SK-N-SH treated with all-trans-retinoic acid at 6 μM for 48 hours (cell line): ENCODE measurements around the gene EEA1.

Experiments
- ARNTL ChIP-seq: fragments of 450-650 bp; formaldehyde crosslinking; IDR thresholded peaks from 2 replicates; pipeline ENCODE4 v1.5.0; 2020; ENCODE audit warnings: low read depth, mild to moderate bottlenecking, moderate library complexity, borderline replicate concordance
- CREB5 ChIP-seq: fragments of 250-450 bp; sonication (Bioruptor Pico); IDR thresholded peaks from 2 replicates; pipeline ENCODE4 v1.5.1; 2020; ENCODE audit warnings: low read depth, mild to moderate bottlenecking, moderate library complexity
- GLIS3 ChIP-seq: fragments of 250-450 bp; sonication (Bioruptor Pico); IDR thresholded peaks from 2 replicates; pipeline ENCODE4 v1.5.0; 2020; ENCODE audit warnings: mild to moderate bottlenecking, moderate library complexity
- PPARA ChIP-seq: fragments of 250-450 bp; sonication (Bioruptor Pico); IDR thresholded peaks from 2 replicates; pipeline ENCODE4 v1.5.0; 2020; ENCODE audit warnings: mild to moderate bottlenecking, borderline replicate concordance
- RARB ChIP-seq: fragments of 250-450 bp; sonication (Bioruptor Pico); IDR thresholded peaks from 2 replicates; pipeline ENCODE4 v1.8.0; 2021; ENCODE audit warnings: mild to moderate bottlenecking, moderate library complexity
- SNAI2 ChIP-seq: fragments of 250-450 bp; sonication (Bioruptor Pico); IDR thresholded peaks from 2 replicates; pipeline ENCODE4 v1.5.0; 2020; ENCODE audit warnings: mild to moderate bottlenecking, moderate library complexity
- TSHZ2 ChIP-seq: fragments of 250-450 bp; sonication (Bioruptor Pico); IDR thresholded peaks from 2 replicates; pipeline ENCODE4 v1.5.0; 2020; ENCODE audit warnings: mild to moderate bottlenecking, moderate library complexity
- ZC3H10 ChIP-seq: fragments of 250-450 bp; sonication (Bioruptor Pico); IDR thresholded peaks from 2 replicates; pipeline ENCODE4 v1.5.1; 2021; ENCODE audit warnings: mild to moderate bottlenecking, moderate library complexity
- ZFP3 ChIP-seq: fragments of 250-450 bp; sonication (Bioruptor Pico); IDR thresholded peaks from 2 replicates; pipeline ENCODE4 v1.5.0; 2020; ENCODE audit warnings: mild to moderate bottlenecking, moderate library complexity
- ZFP30 ChIP-seq: fragments of 450-650 bp; formaldehyde crosslinking; IDR thresholded peaks from 2 replicates; pipeline ENCODE4 v1.5.0; 2022; ENCODE audit warnings: mild to moderate bottlenecking, moderate library complexity
- ZNF565 ChIP-seq: fragments of 450-650 bp; formaldehyde crosslinking; conservative IDR thresholded peaks from 2 replicates; pipeline ENCODE4 v1.5.0; 2020; ENCODE audit warnings: low read depth, mild to moderate bottlenecking, moderate library complexity
- ZNF8 ChIP-seq: fragments of 450-650 bp; formaldehyde crosslinking; IDR thresholded peaks from 2 replicates; pipeline ENCODE4 v1.5.0; 2020; ENCODE audit warnings: mild to moderate bottlenecking, moderate library complexity
- TF ChIP-seq, protein P1 (sequence below): fragments of 250-450 bp; sonication (Bioruptor Pico); IDR thresholded peaks from 2 replicates; pipeline ENCODE4 v1.5.1; 2021; ENCODE audit warnings: mild to moderate bottlenecking, moderate library complexity
- TF ChIP-seq, protein P2 (sequence below): fragments of 250-450 bp; sonication (Bioruptor Pico); IDR thresholded peaks from 2 replicates; pipeline ENCODE4 v1.8.0; 2020; ENCODE audit warnings: mild to moderate bottlenecking, moderate library complexity, borderline replicate concordance

GRCh38 chr12:92764831-92765230 is 164.3 kb downstream of the EEA1 start:
- TF ChIP-seq CREB5 (CRISPR knock-in tag) (no peak), ZFP30 (no peak), PPARA (CRISPR knock-in tag) (no peak), RARB (CRISPR knock-in tag) (no peak), ARNTL (CRISPR knock-in tag) (no peak), ZFP3 (CRISPR knock-in tag) (no peak), SNAI2 (CRISPR knock-in tag) (no peak), ZC3H10 (no peak), TSHZ2 (CRISPR knock-in tag) (no peak), GLIS3 (CRISPR knock-in tag) (no peak), ZNF565 (no peak), ZNF8 (CRISPR knock-in tag) (no peak)
- TF ChIP-seq, protein P1, sequence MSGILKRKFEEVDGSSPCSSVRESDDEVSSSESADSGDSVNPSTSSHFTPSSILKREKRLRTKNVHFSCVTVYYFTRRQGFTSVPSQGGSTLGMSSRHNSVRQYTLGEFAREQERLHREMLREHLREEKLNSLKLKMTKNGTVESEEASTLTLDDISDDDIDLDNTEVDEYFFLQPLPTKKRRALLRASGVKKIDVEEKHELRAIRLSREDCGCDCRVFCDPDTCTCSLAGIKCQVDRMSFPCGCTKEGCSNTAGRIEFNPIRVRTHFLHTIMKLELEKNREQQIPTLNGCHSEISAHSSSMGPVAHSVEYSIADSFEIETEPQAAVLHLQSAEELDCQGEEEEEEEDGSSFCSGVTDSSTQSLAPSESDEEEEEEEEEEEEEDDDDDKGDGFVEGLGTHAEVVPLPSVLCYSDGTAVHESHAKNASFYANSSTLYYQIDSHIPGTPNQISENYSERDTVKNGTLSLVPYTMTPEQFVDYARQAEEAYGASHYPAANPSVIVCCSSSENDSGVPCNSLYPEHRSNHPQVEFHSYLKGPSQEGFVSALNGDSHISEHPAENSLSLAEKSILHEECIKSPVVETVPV (CRISPR knock-in tag), result no peak
- TF ChIP-seq, protein P2, sequence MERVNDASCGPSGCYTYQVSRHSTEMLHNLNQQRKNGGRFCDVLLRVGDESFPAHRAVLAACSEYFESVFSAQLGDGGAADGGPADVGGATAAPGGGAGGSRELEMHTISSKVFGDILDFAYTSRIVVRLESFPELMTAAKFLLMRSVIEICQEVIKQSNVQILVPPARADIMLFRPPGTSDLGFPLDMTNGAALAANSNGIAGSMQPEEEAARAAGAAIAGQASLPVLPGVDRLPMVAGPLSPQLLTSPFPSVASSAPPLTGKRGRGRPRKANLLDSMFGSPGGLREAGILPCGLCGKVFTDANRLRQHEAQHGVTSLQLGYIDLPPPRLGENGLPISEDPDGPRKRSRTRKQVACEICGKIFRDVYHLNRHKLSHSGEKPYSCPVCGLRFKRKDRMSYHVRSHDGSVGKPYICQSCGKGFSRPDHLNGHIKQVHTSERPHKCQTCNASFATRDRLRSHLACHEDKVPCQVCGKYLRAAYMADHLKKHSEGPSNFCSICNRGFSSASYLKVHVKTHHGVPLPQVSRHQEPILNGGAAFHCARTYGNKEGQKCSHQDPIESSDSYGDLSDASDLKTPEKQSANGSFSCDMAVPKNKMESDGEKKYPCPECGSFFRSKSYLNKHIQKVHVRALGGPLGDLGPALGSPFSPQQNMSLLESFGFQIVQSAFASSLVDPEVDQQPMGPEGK, result no peak
